RPMI7951 (cell line): ENCODE measurements around the gene ANKRD31. TPM values are rescaled to one million over a fixed set of nuclear protein-coding genes. Genes with fewer than 3 reads are reported as not detected.
A peak's percentile ranks its signal among the peaks of the same experiment; 100 is the strongest.

ENCODE experiments used
- DNase-seq: peaks from one replicate; pipeline ENCODE4 v3.0.0-alpha.2; 2012; ENCODE audit warnings: low read depth
- total RNA-seq: library from RNA; depleted of rRNA; stranded (reverse); fragments of >200 nt; shearing (Covaris generic); gene quantifications from 2 replicates; pipeline ENCODE4 v1.2.3, GENCODE V29; 2014

The ANKRD31 gene
- total RNA-seq, 1 experiment from 2014 or later: not detected

- DNase-seq: no peak
Measured at GRCh38 chr5:75062925-75063531, 173.7 kb downstream of the ANKRD31 start.

GRCh38 chr5:75059912-75060545 is 176.6 kb downstream of the ANKRD31 start:
- no peak for DNase-seq

- no peak for DNase-seq
Measured at GRCh38 chr5:75058986-75059535, 177.6 kb downstream of the ANKRD31 start.

- no peak for DNase-seq
Measured at GRCh38 chr5:75057561-75057960, 179.1 kb downstream of the ANKRD31 start.

GRCh38 chr5:75055727-75056144 is 180.9 kb downstream of the ANKRD31 start:
- DNase-seq: no peak

- DNase-seq: peak; percentile 28
Measured at GRCh38 chr5:75054134-75054930, 182.3 kb downstream of the ANKRD31 start.

GRCh38 chr5:75053304-75054133 is 183.2 kb downstream of the ANKRD31 start:
- DNase-seq: peak; percentile 58

GRCh38 chr5:75053054-75053303 is 183.7 kb downstream of the ANKRD31 start:
- no peak for DNase-seq

- peak; percentile 45 for DNase-seq
Measured at GRCh38 chr5:75052192-75053053, 184.3 kb downstream of the ANKRD31 start, which contains the start of gene GCNT4. TSS of gene GCNT4 (minus strand) at chr5:75052558. CDS start at chr5:75030037, 22,521 bp downstream.

GRCh38 chr5:75051217-75051751 is 185.4 kb downstream of the ANKRD31 start:
- no peak for DNase-seq

GRCh38 chr5:75050415-75050814 is 186.3 kb downstream of the ANKRD31 start:
- DNase-seq: peak; percentile 36

- peak; percentile 44 for DNase-seq
Measured at GRCh38 chr5:75049456-75050351, 187.0 kb downstream of the ANKRD31 start.

GRCh38 chr5:75048457-75048953 is 188.2 kb downstream of the ANKRD31 start:
- peak; percentile 17 for DNase-seq

GRCh38 chr5:75047356-75047755 is 189.3 kb downstream of the ANKRD31 start:
- DNase-seq: no peak

- no peak for DNase-seq
Measured at GRCh38 chr5:75046366-75047142, 190.1 kb downstream of the ANKRD31 start.

- no peak for DNase-seq
Measured at GRCh38 chr5:75045071-75045470, 191.6 kb downstream of the ANKRD31 start.

- DNase-seq: no peak
Measured at GRCh38 chr5:75044406-75044805, 192.3 kb downstream of the ANKRD31 start.

- no peak for DNase-seq
Measured at GRCh38 chr5:75043633-75044264, 192.9 kb downstream of the ANKRD31 start.
